Smooth muscle cell (in vitro differentiated cells): Measurements from ENCODE around the gene CLCN6. TPM values are rescaled to one million over a fixed set of nuclear protein-coding genes. Genes with fewer than 3 reads are reported as not detected.

Source experiments
- DNase-seq: peaks from one replicate; lab custom pipeline; 2025; ENCODE audit not compliant: unreplicated experiment; lab: John Stamatoyannopoulos, UW
- H2AFZ ChIP-seq: fragments of 200-600 bp; sonication (generic); 2 replicates; pipeline ENCODE4 v1.6.0; 2016; ENCODE audit warnings: antibody characterized with exemption, low read depth, mild to moderate bottlenecking
- H3F3A ChIP-seq: fragments of 200-600 bp; sonication (generic); 2 replicates; pipeline ENCODE4 v1.6.0; 2017; ENCODE audit warnings: antibody characterized with exemption, low read depth
- H3K27ac ChIP-seq: fragments of 200-600 bp; sonication (generic); 2 replicates; pipeline ENCODE4 v1.5.1; 2016; ENCODE audit warnings: low read depth, mild to moderate bottlenecking
- H3K27me3 ChIP-seq: fragments of 200-600 bp; sonication (generic); 2 replicates; pipeline ENCODE4 v1.6.1; 2016; ENCODE audit warnings: low read depth, mild to moderate bottlenecking
- H3K36me3 ChIP-seq: fragments of 200-600 bp; sonication (generic); 2 replicates; pipeline ENCODE4 v1.5.1; 2016; ENCODE audit warnings: low read depth
- H3K4me1 ChIP-seq: fragments of 200-600 bp; sonication (generic); 2 replicates; pipeline ENCODE4 v1.5.1; 2016; ENCODE audit warnings: low read depth
- H3K4me2 ChIP-seq: fragments of 200-600 bp; sonication (generic); 2 replicates; pipeline ENCODE4 v1.6.0; 2016; ENCODE audit warnings: mild to moderate bottlenecking
- H3K4me3 ChIP-seq: fragments of 200-600 bp; sonication (generic); 2 replicates; pipeline ENCODE4 v1.5.1; 2016; ENCODE audit warnings: mild to moderate bottlenecking
- H3K79me2 ChIP-seq: fragments of 200-600 bp; sonication (generic); 2 replicates; pipeline ENCODE4 v1.6.0; 2016; ENCODE audit warnings: low read depth, mild to moderate bottlenecking
- H3K9ac ChIP-seq: fragments of 200-600 bp; sonication (generic); 2 replicates; pipeline ENCODE4 v1.6.0; 2016; ENCODE audit warnings: low read depth
- H3K9me3 ChIP-seq: fragments of 200-600 bp; sonication (generic); replicated peaks from 2 replicates; pipeline ENCODE4 v1.5.1; 2016; ENCODE audit warnings: low read depth
- H4K20me1 ChIP-seq: fragments of 200-600 bp; sonication (generic); 2 replicates; pipeline ENCODE4 v1.6.0; 2016; ENCODE audit warnings: low read depth
- WGBS: methylation state at CpG from one replicate; pipeline ENCODE4 v1.1.7; 2016; ENCODE audit warnings: low lambda C conversion rate; 5-methylcytosine and 5-hydroxymethylcytosine counted together
- polyA plus RNA-seq: library from polyadenylated mRNA; unstranded; fragments of >200 nt; fragmentation: Nextera tagmentation; extraction: Ambion mirVana; gene quantifications from 2 replicates; pipeline ENCODE4 v1.2.1, GENCODE V29; 2016
- total RNA-seq: library from RNA; depleted of rRNA; stranded (reverse); fragments of >200 nt; gene quantifications from 2 replicates; pipeline ENCODE4 v1.2.3, GENCODE V29; 2014
- TF ChIP-seq, protein P1 (sequence below): fragments of 200-600 bp; sonication (generic); IDR thresholded peaks from 2 replicates; pipeline ENCODE4 v1.5.1; 2017; ENCODE audit warnings: borderline replicate concordance, mild to moderate bottlenecking, antibody characterized with exemption; ENCODE audit not compliant: insufficient read depth, poor library complexity, severe bottlenecking

Gene CLCN6
- total and polyA plus RNA-seq, 2 experiments from 2014 or later = 9.9 to 13.6 TPM

DNA sequence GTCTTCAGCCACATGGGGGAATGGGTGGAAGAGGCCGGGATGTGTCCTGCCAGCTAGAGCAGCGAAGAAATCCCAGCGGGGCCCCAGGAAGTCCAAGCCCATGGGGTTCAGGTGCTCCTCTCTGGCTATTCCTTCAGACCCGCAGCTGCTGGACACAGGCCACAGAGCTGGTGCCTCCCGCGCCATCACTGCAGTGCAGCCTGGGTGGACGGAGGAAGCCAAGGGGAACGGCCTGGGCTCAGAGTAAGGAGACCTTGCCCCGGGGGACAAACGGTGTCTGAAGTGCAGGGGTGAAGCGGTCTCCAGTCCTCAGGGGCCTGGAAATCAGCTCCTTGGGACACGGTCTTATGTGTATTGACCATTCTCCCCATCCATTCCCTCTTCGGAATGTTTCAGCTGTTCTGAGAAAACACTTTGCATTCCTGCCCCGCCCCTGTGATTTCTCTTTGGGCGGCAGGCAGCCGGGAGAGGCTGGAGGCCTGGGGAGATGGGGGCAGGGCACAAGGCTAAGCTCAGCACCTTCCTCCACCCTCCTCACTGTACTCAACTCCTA, 18.7 kb upstream of the CLCN6 start:
- H3K27ac ChIP-seq = no peak overlapping the region
- no peaks in the 10 kb centered on the region for H3K27me3 ChIP-seq
- H3K79me2 ChIP-seq = no peaks in the 10 kb centered on the region
- no peak overlapping the region for H3K9ac ChIP-seq
- no peak overlapping the region for H2AFZ ChIP-seq
- DNase-seq = no peak
- TF ChIP-seq, protein P1, sequence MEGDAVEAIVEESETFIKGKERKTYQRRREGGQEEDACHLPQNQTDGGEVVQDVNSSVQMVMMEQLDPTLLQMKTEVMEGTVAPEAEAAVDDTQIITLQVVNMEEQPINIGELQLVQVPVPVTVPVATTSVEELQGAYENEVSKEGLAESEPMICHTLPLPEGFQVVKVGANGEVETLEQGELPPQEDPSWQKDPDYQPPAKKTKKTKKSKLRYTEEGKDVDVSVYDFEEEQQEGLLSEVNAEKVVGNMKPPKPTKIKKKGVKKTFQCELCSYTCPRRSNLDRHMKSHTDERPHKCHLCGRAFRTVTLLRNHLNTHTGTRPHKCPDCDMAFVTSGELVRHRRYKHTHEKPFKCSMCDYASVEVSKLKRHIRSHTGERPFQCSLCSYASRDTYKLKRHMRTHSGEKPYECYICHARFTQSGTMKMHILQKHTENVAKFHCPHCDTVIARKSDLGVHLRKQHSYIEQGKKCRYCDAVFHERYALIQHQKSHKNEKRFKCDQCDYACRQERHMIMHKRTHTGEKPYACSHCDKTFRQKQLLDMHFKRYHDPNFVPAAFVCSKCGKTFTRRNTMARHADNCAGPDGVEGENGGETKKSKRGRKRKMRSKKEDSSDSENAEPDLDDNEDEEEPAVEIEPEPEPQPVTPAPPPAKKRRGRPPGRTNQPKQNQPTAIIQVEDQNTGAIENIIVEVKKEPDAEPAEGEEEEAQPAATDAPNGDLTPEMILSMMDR = no peak
- H4K20me1 ChIP-seq = no peaks in the 10 kb centered on the region
- WGBS = 39% methylated on average over 16 of the region's 16 CpGs
- no peaks in the 10 kb centered on the region for H3K36me3 ChIP-seq
- peaks cover 10% of the 10 kb centered on the region for H3K4me1 ChIP-seq
- H3K9me3 ChIP-seq = no peaks in the 10 kb centered on the region
- H3K4me2 ChIP-seq = peak overlapping the region; percentile 33
- H3F3A ChIP-seq = no peaks in the 10 kb centered on the region
- no peak overlapping the region for H3K4me3 ChIP-seq

DNA sequence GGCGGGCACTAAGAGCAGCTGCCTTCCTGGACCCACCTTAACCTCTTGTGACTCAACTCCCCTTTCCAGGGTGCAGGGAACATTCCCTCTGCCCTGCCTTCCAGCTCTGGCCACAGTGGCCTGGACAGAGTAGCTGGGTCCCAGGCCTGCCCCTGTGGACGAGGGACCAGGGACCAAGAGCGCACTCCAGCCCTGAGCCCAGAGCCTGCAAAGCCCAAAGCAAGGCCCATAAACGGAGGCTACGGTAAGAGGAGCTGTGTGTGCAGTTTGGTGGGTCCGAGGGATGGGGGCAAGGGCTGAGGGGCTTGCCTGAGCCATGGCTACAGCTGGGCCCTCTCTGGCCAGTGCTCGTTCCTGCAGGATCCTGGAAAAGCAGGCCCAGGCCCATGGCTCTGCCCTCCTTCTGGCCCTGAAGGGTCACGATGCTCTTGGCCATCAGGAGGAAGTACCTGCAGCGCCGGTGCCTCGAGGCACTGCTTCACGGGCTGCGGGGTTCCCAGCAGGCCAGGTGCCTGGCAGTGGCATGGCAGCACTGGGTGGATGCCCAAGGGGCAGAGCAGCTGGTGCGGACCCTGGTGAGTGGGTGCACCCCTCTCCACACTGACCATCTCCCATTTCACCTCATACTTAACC, 18.1 kb upstream of the CLCN6 start:
- Histone ChIP-seq H3K9ac (no peak overlapping the region), H3K36me3 (no peaks in the 10 kb centered on the region), H3F3A (no peaks in the 10 kb centered on the region), H3K9me3 (no peaks in the 10 kb centered on the region), H4K20me1 (no peaks in the 10 kb centered on the region), H3K4me1 (peaks cover 13% of the 10 kb centered on the region), H3K4me2 (peak overlapping the region; percentile 33), H3K27me3 (no peaks in the 10 kb centered on the region), H2AFZ (no peak overlapping the region), H3K27ac (no peak overlapping the region), H3K79me2 (no peaks in the 10 kb centered on the region), H3K4me3 (no peak overlapping the region)
- no peak for DNase-seq
- WGBS = 90% methylated on average over 14 of the region's 14 CpGs
- TF ChIP-seq, protein P1 = no peak

GRCh38 chr1:11788549-11789053, 17.4 kb upstream of the CLCN6 start:
- Histone ChIP-seq H4K20me1 (no peaks in the 10 kb centered on the region), H3K36me3 (no peaks in the 10 kb centered on the region), H3K27ac (no peak overlapping the region), H3K4me3 (no peak overlapping the region), H3F3A (no peaks in the 10 kb centered on the region), H3K27me3 (no peaks in the 10 kb centered on the region), H2AFZ (no peak overlapping the region), H3K4me1 (peaks cover 13% of the 10 kb centered on the region), H3K9ac (no peak overlapping the region), H3K9me3 (no peaks in the 10 kb centered on the region), H3K4me2 (no peak overlapping the region), H3K79me2 (no peaks in the 10 kb centered on the region)
- DNase-seq = no peak
- WGBS = 96% methylated on average over 14 of the region's 14 CpGs
- TF ChIP-seq, protein P1 = no peak
